Measurements from ENCODE around the gene PAIP2B.
"Not testable (repeated sequence)": the region's sequence is repeated elsewhere in the genome, so short reads cannot be mapped to it uniquely, and the experiment has no call there.

The PAIP2B gene

GRCh38 chr2:71215447-71215846, 11.5 kb downstream of the PAIP2B start:
- no peak for DNase-seq

GRCh38 chr2:71212336-71212735, 14.6 kb downstream of the PAIP2B start:
- no peak for DNase-seq

GRCh38 chr2:71210292-71210691, 16.6 kb downstream of the PAIP2B start:
- no peak for DNase-seq

GRCh38 chr2:71208756-71209155, 18.1 kb downstream of the PAIP2B start:
- no peak for DNase-seq

GRCh38 chr2:71207601-71208000, 19.3 kb downstream of the PAIP2B start:
- no peak for DNase-seq

- no peak for DNase-seq
These were observed 20.6 kb downstream of the PAIP2B start for GRCh38 chr2:71206271-71206670.

GRCh38 chr2:71191570-71191943, 35.3 kb downstream of the PAIP2B start:
- DNase-seq = no peak

GRCh38 chr2:71190656-71191569, 36.0 kb downstream of the PAIP2B start:
- DNase-seq = peak; percentile 7

GRCh38 chr2:71187589-71187988, 39.3 kb downstream of the PAIP2B start:
- DNase-seq = no peak

- no peak for DNase-seq
These were observed 39.9 kb downstream of the PAIP2B start for GRCh38 chr2:71186973-71187372.

GRCh38 chr2:71183306-71184115, 43.4 kb downstream of the PAIP2B start:
- not testable (repeated sequence) for DNase-seq

- DNase-seq = no peak
These were observed 45.6 kb downstream of the PAIP2B start for GRCh38 chr2:71181316-71181715.

- DNase-seq = not testable (repeated sequence)
These were observed 48.1 kb downstream of the PAIP2B start for GRCh38 chr2:71178836-71179235.

GRCh38 chr2:71174207-71174606, 52.7 kb downstream of the PAIP2B start:
- DNase-seq = no peak

GRCh38 chr2:71173096-71173495, 53.8 kb downstream of the PAIP2B start:
- no peak for DNase-seq

- no peak for DNase-seq
These were observed 60.1 kb downstream of the PAIP2B start for GRCh38 chr2:71166812-71167211.

- peak; percentile 49 for DNase-seq
These were observed 69.6 kb downstream of the PAIP2B start for GRCh38 chr2:71157124-71157793.

GRCh38 chr2:71156573-71156972, 70.3 kb downstream of the PAIP2B start:
- DNase-seq = peak; percentile 62

- no peak for DNase-seq
These were observed 71.1 kb downstream of the PAIP2B start for GRCh38 chr2:71155846-71156245.

GRCh38 chr2:71154798-71155197, 72.1 kb downstream of the PAIP2B start:
- peak; percentile 77 for DNase-seq

GRCh38 chr2:71154279-71154678, 72.6 kb downstream of the PAIP2B start:
- DNase-seq = no peak

GRCh38 chr2:71153585-71154224, 73.2 kb downstream of the PAIP2B start:
- DNase-seq = no peak

- no peak for DNase-seq
These were observed 75.3 kb downstream of the PAIP2B start for GRCh38 chr2:71151620-71152019.

All from RPMI8226 (cell line).